Cerebellar nuclear complex (tissue), 1 donor: ENCODE data around the gene SERPINA12.
"Not testable (repeated sequence)": the region's sequence is repeated elsewhere in the genome, so short reads cannot be mapped to it uniquely, and the experiment has no call there.

Experiments
- DNase-seq, 2 experiments: peaks; one replicate each; lab custom pipeline; 2025; lab: John Stamatoyannopoulos, UW

The SERPINA12 gene

DNA sequence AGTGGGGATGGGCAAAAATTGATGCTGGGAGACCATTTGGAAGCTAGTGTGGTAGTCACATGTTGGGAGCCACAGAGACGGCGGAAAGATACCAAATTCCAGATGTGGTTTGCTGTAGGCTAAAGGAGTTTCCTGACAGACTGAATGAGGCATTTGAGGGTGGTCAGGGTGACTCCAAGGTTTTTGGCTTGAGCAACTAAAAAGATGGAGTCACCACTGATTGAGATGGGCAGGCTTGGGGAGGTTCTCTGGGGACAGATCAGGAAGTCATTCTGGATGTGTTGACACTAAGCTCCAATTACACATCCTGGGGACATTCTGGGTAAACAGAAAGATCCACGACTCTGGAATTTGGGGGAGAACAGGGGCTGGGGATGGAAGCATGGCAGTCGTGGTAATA, 17.8 kb downstream of the SERPINA12 start:
- DNase-seq: no peak

DNA sequence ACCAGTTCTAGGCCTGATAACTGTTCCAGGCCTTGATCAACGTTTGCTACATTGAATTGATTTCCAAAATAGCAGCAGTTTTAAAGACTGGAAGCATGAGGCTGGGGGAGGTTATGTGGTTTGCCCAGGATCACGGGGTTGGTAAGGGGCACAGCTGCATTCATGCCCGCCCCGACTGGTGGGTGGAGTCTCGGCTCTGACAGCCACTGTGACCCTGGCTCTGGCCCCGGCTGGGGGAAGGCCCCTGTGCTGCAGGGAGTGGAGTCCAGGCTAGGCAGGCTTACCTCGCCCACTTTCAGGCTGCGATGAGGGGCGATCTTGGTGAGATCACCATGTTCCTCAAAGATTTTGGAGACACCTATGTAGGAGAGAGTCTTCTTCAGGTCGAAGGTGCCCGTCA, 19.9 kb downstream of the SERPINA12 start:
- no peak for DNase-seq

DNA sequence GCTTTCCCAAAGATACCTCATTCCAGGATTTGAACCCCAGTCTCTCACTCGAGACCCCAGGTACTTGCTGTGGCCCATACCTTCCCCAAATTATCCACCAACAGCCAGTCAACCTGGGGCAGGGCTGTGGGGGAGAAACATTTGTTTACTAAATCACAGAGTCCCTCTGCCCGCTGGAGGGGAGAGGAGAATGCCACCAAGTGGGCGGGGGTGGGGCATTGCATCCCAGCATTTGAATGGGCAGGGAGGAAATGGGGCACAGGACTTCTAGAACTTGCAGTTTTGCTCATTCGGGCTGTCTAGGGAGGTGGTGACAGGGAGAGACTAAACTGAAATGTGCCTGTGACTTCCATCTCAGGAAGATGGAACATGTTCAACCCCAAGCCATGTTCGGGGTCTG, 22.4 kb downstream of the SERPINA12 start:
- DNase-seq: no peak

DNA sequence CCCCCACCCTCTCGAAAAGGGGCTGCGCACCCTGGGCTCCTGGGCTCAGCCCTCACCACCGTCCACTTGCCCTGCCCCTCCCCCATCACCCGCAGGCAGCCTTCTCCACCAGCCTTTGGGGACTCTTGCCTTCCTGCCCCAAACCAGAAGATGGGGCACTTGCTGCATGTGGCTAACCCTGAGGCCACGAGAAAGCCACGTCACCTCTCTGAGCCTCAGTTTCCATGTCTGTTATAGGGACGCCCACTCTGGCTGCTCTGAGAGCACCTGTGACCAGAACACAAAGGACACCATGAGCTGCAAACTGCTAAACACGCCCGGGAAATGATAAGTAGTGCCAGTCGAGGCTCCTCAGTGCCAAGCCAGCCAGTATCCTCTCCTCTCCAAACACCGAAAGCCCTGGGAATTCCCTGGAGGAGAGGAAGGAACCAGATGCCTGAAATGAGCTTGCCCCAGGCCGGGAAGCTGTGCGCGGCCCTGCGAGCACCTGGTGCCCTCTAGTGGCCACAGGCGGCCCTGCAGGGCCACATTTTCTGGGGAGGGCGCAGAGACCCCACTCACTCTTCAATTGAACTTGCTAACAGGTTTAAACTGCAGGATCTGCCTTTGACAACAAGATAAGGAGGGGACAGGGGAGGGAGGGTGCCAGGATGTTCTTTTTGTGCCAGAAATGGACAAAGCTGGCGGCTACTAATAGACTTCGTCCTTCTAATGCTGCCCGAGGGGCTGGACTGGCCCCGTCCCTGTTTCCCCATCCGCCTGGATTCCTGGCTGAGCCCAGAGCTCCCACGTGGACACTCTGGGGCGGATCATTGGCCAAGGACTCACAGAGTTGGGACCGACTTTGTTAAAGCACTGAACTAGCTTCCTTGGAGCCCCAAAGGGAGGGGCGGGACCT, 23.1 kb downstream of the SERPINA12 start:
- DNase-seq: no peak

DNA sequence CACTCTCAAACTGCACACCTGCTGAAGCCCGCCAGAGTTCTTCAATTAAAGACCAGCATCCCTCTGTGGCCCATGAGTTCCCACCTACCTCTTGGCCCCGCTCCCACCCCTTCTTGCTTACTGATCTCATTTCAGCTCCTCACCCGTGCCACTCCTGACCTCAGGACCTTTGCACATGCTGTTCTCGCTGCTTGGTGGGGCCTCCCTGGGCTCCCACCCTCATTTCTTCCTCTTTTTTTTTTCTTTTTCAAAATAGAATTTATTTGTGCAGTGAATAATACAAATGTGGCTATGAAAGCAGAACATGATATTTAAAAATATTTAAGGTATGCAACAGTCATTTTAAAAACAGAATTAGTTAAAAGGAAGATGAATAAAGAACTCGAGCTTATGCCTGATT, 24.8 kb downstream of the SERPINA12 start:
- DNase-seq: no peak

DNA sequence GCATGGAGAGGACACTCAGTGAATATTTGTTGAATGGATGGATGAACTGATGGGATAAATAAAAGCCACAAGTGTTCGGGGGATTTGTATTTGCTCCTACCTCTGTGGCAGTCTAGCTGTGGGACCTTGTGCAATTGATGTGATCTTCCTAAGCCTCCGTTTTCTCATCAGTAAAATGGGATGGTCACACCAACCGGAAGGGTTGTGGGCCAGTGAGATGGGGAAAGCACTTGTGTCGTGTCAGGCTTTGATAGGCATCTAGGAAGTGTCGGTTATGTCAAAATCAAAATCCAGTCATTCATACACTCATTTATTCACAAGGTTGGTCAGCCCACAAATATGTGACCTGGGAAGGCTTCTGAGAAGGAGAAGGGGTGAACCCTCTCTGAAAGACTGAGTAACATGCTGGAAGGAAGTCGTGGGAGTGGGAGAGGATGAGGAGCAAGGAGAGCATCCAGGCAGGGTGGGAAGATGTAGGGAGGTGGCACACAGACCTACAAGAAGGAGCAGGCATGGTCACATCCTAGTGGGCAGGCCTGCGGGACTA, 25.5 kb downstream of the SERPINA12 start:
- DNase-seq: no peak

DNA sequence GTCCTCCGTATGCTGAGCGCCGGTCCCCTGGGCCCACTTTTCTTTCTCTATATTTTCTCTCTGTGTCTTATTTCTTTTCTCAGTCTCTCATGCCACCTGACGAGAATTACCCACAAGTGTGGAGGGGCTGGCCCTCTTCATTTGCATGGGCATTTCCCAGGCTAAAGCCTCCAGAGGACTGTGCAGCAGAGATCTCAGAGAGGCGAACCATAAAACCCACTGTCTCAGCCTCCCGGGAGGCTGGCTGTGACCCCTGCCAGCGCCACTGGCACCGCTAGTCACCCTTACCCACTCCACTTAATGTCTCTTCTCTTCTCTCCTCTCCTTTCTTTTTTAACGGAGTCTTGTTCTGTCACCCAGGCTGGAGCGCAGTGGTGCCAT, 26.2 kb downstream of the SERPINA12 start:
- no peak for DNase-seq

DNA sequence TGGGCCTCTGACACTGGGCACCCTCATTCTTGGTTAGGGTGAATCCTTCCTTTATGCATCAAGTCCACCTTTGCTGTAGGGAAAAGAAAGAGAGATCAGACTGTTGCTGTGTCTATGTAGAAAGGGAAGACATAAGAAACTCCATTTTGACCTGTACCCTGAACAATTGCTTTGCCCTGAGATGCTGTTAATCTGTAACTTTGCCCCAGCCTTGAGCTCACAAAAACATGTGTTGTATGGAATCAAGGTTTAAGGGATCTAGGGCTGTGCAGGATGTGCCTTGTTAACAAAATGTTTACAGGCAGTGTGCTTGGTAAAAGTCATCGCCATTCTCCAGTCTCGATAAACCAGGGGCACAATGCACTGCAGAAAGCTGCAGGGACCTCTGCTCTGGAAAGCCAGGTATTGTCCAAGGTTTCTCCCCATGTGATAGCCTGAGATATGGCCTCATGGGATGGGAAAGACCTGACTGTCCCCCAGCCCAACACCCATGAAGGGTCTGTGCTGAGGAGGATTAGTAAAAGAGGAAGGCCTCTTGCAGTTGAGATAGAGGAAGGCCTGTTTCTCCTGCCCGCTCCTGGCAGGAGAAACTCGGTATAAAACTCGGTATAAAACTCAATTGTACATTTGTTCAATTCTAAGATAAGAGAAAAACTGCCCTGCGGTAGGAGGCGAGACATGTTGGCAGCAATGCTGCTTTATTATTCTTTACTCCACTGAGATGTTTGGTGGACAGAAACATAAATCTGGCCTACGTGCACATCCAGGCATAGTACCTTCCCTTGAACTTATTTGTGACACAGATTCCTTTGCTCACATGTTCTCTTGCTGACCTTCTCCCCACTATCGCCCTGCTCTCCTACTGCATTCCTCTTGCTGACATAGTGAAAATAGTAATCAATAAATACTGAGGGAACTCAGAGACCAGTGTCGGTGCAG, 26.9 kb downstream of the SERPINA12 start:
- not testable (repeated sequence) for DNase-seq

DNA sequence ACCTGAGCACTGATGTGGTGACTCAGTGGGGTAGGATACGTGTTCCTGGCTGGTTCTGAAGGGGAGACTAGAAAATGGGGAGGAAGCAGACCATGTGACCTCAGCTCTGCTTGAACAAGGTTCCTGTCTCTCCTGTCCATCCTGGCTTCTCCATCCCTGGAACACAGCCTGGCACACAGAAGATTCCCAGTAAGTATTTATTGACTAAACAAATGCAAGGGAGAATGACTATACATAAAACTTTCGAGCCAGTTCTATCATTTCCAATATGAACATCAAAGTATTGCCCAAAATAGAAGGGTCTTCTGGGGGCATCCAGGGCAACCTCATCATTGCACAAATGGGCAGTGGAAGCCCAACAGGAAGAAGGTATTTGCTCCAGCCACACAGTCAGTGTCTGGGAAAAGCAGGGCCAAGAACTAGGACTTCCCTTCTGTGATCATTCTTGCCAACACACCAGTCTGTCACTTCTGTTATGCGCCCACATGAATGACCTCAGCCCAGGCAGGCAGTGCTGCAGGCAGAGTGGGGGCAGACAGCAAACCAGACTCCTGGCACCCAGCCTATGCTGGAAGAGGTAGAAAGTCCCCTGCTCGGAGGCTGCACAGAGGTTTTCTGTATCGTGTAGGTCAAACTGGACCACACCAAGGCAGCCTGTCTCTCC, 27.7 kb downstream of the SERPINA12 start:
- no peak for DNase-seq

DNA sequence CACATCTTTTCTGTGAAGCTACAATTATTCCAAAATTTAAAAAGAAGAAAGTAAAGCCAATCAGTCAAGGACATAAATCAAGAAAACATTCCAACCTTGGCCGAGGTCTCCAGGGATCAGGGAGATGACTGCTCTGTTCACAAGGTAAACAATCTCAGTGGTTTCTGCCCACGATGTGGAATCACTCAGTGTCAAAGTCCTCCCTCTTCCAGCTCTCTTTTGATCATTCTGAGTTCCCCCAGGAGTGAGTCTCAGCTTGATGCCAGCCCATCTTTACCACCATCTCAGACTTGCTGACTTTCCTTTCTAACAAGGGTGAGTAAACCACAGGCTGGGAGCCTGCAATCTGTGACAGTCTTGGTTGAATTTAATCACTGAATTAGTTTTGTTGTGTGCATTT, 28.5 kb downstream of the SERPINA12 start:
- no peak for DNase-seq

DNA sequence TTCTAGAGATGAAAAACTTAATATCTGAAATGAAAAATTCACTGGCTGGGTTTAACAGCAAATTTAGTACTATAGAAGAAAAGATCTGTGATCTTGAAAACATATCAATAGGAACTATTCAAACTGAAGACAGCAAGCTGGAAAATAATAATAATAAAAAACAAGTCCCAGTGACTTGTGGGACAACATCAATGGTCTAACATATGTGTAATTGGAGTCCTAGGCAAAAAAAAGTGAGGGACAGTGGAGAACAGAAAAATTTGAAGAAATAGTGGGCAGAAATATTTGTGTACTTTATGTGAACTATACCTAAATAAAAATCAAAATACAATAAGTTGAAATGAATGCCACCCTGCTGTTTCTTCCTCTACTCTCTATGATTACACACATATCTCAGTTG, 30.8 kb downstream of the SERPINA12 start:
- DNase-seq: no peak

DNA sequence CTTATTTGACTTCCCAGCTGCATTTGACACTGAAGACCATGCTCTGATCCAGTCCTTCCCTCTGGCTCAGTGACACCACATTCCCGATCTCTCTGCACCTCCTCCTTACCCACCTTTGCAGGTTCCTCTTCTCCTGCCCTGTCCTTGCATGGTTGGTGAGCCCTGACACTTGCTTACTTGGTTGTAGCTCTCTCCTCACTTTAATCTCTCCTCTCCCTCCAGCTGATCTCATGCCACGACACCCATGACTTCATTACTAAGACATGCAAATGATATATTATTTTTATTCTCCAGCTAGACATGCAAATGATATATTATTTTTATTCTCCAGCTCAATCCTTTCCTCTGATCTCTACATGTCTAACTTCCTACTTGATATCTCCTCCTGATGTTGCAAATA, 33.2 kb downstream of the SERPINA12 start, which contains the start of gene SERPINA9:
Gene SERPINA9 (minus strand): TSS at position 175 of the 400 bp plus-strand sequence. CDS start 6,357 bp downstream, outside the sequence.
- DNase-seq: no peak

DNA sequence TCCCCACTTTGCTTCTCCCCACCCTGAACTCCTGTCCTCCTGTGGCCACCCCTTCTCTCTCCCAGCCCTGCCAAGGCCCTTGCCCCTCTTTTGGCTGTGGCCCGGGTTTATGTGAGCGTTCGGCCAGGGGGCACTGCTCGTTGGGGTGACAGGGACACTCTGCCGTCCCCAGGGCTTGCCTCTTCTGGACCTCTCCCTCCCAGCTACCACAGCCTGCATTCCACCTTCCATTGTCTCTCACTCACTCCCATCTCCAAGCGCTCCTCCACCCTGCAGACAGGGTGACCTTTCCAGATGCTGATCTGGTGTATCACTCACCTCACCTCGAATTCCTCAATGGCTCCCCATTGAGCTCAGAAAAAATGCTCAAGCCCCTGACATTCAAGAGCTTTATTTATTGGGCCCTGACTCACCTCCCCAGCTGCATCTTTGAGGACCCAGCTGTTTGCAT, 34.7 kb downstream of the SERPINA12 start:
- no peak for DNase-seq

DNA sequence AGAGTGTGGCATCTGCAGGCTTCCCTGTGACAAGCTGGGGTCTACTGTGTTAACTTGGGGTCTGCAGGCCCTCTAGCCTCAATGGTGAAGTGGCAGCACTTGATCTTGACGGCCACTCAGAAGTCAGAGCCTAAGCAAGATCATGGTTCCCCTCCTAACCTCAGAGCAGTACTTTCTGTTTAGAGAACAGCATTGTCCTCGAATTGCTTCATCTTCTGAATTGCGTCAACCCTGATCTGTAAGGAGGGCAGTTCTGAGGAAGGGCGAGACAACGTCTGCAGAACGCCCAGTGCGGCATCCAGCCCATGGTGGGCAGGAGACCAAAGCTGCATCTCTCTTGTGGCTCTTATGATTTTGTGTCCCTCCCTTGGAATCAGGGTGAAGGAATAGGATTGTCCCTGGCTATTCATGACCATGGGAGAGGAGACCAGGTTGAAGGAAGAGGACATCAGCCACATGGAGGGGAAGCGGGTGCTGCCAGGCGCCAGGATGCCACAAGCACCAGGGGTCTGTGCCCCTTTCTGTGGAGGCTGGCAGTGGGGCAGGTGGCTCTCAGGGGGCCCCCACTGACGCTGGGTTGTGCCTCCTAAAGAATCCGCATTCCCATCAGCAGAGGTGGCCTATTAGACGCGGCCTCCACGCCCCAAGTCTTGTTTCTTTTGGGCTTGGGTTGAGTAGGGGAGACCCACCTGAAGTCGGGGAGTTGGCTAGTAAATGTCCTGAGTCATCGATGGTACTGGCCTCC, 35.4 kb downstream of the SERPINA12 start:
- DNase-seq: no peak

DNA sequence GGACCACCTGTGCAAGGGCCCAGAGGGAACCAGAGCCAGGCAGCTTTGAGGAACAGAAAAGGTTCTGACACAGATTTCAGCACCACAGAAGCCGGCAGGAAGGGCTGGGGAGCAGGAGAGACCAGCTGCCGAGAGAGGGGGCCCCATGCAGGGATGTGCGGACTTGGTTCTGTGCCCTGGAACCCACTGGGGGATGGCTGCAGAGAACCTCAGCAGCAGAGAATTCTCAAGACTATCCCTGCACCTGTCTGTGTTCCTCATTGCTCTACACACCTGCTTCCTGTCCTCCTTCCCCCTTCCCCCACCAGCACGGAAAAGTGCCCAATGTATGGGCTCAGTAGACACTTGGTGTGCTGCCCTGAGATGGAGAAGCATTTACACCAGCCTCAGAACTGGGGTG, 36.4 kb downstream of the SERPINA12 start:
- no peak for DNase-seq

DNA sequence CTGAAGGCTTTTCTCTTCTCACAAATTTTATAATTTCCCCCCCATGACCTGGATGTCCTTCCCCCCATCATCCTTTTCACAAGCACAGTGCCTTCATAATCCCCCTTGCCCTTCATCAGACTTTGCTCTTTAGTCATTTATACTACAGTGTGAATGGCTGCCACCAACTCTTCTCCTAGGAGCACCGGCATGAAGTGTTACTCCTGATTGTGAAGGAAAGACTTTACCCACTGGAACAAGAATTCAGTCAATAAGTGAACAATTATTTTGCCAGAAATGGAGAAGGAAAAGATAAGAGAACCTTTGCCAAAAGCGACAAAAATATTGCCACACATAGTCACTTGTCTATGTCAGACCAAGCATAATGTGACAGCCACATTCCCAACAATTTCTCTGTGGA, 38.2 kb downstream of the SERPINA12 start:
- DNase-seq: no peak

DNA sequence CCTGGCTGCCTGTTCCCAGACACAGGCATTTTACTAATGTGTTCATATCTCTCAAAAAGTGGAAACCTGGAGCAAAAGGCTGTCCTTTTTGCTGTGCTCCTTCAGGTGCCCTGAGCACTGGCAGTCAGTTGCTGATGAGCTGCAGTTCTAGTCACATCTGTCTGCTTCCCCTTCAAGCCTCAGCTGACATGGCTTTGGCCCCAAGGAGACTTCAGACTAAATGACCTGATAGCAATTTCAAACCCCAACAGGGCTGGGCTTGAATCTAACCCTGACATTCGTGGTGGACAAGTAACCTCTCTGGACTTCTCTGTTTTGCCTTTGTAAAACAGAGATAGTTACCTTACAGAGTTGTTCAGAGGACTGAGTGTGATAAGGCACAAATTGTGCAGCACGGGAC, 39.0 kb downstream of the SERPINA12 start:
- no peak for DNase-seq

DNA sequence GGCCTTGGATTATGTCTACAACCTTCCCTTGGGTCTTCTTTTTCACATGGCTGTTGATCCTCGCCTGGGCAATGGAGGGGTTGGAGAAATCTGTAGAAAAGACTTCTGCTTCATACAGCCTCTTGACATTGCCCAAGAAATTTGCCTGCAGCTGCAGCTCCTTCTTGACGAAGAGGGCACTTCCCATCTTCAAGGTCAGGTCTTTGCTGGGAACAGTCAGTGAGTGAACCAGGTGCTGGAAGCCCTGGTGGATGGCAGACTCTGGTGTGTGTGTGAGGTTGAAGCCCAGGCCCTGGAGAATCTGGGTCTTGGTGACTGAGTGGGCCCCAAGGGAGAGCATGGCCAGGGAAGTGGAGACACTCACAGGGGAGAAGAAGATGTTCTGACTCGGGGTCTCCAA, 40.0 kb downstream of the SERPINA12 start:
- DNase-seq: no peak

DNA sequence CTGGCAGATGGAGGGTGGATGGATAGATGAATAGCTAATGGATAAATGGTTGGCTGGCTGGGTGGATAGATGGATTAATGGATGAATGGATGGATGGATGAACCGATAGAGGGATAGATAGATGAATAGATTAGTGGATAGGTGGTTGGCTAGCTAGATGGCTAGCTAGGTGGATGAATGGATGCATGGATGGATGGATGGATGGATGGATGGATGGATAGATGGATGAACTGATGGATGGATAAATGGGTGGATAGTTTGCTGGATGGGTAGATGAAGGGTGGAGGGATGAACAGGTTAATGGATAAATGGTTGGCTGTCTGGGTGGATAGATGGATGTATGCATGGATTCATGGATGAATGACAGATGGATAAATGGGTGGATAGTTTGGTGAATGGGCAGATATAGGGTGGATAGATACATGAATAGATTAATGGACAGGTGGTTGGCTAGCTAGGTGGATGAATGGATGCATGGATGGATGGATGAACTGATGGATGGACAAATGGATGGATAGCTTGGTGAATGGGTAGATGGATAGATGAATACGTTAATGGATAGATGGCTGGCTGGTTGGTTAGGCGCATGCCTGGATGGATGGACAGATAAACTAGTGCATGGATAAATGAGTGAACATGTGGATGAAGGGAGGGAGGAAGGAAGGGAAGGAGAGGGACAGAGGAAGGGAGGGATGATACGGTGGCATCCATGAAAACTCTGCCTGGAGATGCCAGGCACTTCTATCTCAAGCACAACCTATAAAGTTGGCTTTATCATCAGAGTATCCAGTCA, 41.3 kb downstream of the SERPINA12 start:
- DNase-seq: no peak

DNA sequence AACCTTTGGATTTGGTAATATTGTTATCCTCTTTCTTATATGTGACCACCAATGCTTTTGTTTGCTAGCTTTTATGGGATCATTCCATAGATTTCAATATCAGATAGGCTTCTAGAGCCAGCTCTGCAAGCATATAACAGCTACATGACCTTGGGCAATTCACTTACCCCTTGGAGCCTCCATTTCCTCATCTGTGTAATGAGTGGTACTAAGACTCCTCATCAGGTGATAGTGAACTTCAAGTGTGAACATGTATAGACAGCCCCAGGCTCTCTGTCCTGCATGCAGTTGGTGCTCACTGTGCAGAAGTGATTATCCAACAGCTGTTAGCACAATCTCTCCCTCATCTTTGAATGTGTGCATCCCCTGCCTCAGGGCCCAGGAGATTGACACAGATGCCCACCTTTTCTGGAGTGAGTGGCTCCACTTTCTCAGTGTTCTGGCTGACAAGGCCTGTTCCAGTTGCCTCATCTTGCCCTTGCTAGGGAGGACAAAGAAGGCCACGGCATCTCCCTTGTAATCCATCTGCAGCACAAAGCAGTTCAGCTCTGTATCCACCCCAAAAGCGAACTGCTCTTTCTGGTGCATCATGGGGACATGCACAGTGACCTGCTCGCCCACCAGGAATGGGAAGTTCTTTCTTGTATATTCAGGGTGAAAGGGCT, 42.4 kb downstream of the SERPINA12 start:
- no peak for DNase-seq
